H9 (cell line): Measurements from ENCODE around the gene DLG2. TPM values are rescaled to one million over a fixed set of nuclear protein-coding genes. Genes with fewer than 3 reads are reported as not detected.

ENCODE experiments used
- DNase-seq: peaks from one replicate; pipeline ENCODE4 v3.0.0-alpha.2; 2017
- H2AFZ ChIP-seq: one replicate; pipeline ENCODE4 v1.6.1; 2013; ENCODE audit warnings: mild to moderate bottlenecking, low read length, control low read depth, moderate library complexity
- H2AK5ac ChIP-seq: 2 replicates; pipeline ENCODE4 v1.6.1; 2013; ENCODE audit warnings: low read length, control low read depth, mixed read lengths; ENCODE audit not compliant: insufficient read length
- H2BK120ac ChIP-seq: one replicate; pipeline ENCODE4 v1.6.1; 2013; ENCODE audit warnings: low read depth, mild to moderate bottlenecking, low read length, control low read depth, inconsistent platforms; ENCODE audit not compliant: poor library complexity, severe bottlenecking
- H2BK12ac ChIP-seq: 2 replicates; pipeline ENCODE4 v1.6.1; 2013; ENCODE audit warnings: low read length, control low read depth, mixed read lengths, low read depth; ENCODE audit not compliant: insufficient read length
- H2BK15ac ChIP-seq: 2 replicates; pipeline ENCODE4 v1.6.1; 2013; ENCODE audit warnings: low read depth, low read length, control low read depth
- H2BK20ac ChIP-seq: one replicate; pipeline ENCODE4 v1.6.1; 2013; ENCODE audit warnings: low read depth, mild to moderate bottlenecking, low read length, control low read depth, inconsistent platforms; ENCODE audit not compliant: poor library complexity, severe bottlenecking
- H2BK5ac ChIP-seq: 2 replicates; pipeline ENCODE4 v1.6.1; 2013; ENCODE audit warnings: low read length, control low read depth, mixed read lengths; ENCODE audit not compliant: insufficient read length
- H3K14ac ChIP-seq: 2 replicates; pipeline ENCODE4 v1.6.1; 2013; ENCODE audit warnings: low read length, control low read depth; ENCODE audit not compliant: insufficient read depth
- H3K18ac ChIP-seq: 2 replicates; pipeline ENCODE4 v1.6.1; 2013; ENCODE audit warnings: low read depth, mild to moderate bottlenecking, mixed read lengths, low read length, control low read depth; ENCODE audit not compliant: insufficient read length
- H3K23ac ChIP-seq: 2 replicates; pipeline ENCODE4 v1.6.1; 2013; ENCODE audit warnings: low read length, control low read depth, mixed read lengths, low read depth; ENCODE audit not compliant: insufficient read length
- H3K23me2 ChIP-seq: 2 replicates; pipeline ENCODE4 v1.6.1; 2013; ENCODE audit warnings: low read depth, mild to moderate bottlenecking, mixed read lengths, low read length, control low read depth; ENCODE audit not compliant: insufficient read length, poor library complexity, severe bottlenecking
- H3K27ac ChIP-seq: 2 replicates; pipeline ENCODE4 v1.5.1; 2013; ENCODE audit warnings: low read length, control low read depth, mixed read lengths, low read depth; ENCODE audit not compliant: insufficient read length
- H3K27me3 ChIP-seq: 2 replicates; pipeline ENCODE4 v1.6.1; 2013; ENCODE audit warnings: low read length, control low read depth, inconsistent platforms; ENCODE audit not compliant: insufficient read depth
- H3K4ac ChIP-seq: 2 replicates; pipeline ENCODE4 v1.6.1; 2013; ENCODE audit warnings: low read depth, mild to moderate bottlenecking, control low read depth, inconsistent platforms, low read length, moderate library complexity
- H3K4me1 ChIP-seq: 2 replicates; pipeline ENCODE4 v1.6.1; 2013; ENCODE audit warnings: low read length, control low read depth, inconsistent platforms; ENCODE audit not compliant: insufficient read depth
- H3K4me2 ChIP-seq: 2 replicates; pipeline ENCODE4 v1.6.1; 2013; ENCODE audit warnings: low read length, control low read depth, mixed read lengths; ENCODE audit not compliant: insufficient read length, insufficient read depth
- H3K56ac ChIP-seq: 2 replicates; pipeline ENCODE4 v1.6.1; 2013; ENCODE audit warnings: low read depth, mild to moderate bottlenecking, mixed read lengths, low read length, control low read depth; ENCODE audit not compliant: insufficient read length
- H3K79me1 ChIP-seq: 2 replicates; pipeline ENCODE4 v1.6.1; 2013; ENCODE audit warnings: low read depth, mild to moderate bottlenecking, moderate library complexity, low read length, control low read depth, inconsistent platforms; ENCODE audit not compliant: insufficient read depth, poor library complexity, severe bottlenecking
- H3K79me2 ChIP-seq: 2 replicates; pipeline ENCODE4 v1.6.1; 2013; ENCODE audit warnings: low read length, control low read depth, inconsistent platforms; ENCODE audit not compliant: insufficient read depth
- H3K9ac ChIP-seq: 2 replicates; pipeline ENCODE4 v1.6.1; 2013; ENCODE audit warnings: low read length, control low read depth, mixed read lengths; ENCODE audit not compliant: insufficient read length; ENCODE audit errors: extremely low read depth
- H3K9me3 ChIP-seq: one replicate; pipeline ENCODE4 v1.6.1; 2013; ENCODE audit warnings: low read depth, low read length, inconsistent platforms; ENCODE audit not compliant: control insufficient read depth
- H3T11ph ChIP-seq: one replicate; pipeline ENCODE4 v1.6.1; 2013; ENCODE audit warnings: mild to moderate bottlenecking, low read length, control low read depth, inconsistent platforms
- H4K20me1 ChIP-seq: one replicate; pipeline ENCODE4 v1.6.1; 2013; ENCODE audit not compliant: control insufficient read depth, insufficient read length, insufficient read depth
- H4K5ac ChIP-seq: 2 replicates; pipeline ENCODE4 v1.6.1; 2013; ENCODE audit warnings: low read depth, mild to moderate bottlenecking, mixed read lengths, low read length, control low read depth; ENCODE audit not compliant: insufficient read length
- H4K8ac ChIP-seq: replicated peaks from 2 replicates; pipeline ENCODE4 v1.6.1; 2013; ENCODE audit warnings: low read length, control low read depth, mixed read lengths, low read depth; ENCODE audit not compliant: insufficient read length
- H4K91ac ChIP-seq: 2 replicates; pipeline ENCODE4 v1.6.1; 2013; ENCODE audit warnings: low read depth, mild to moderate bottlenecking, moderate library complexity, mixed read lengths, low read length, control low read depth; ENCODE audit not compliant: insufficient read length
- H3K27ac Mint-ChIP-seq, 3 experiments: 2 replicates in 2 of 3; 3 replicates in 1 of 3; pipeline ENCODE4 v1.8.0; 2020 to 2021; ENCODE audit warnings: mixed read lengths in 3 of 3, mild to moderate bottlenecking in 1 of 3, moderate library complexity in 1 of 3
- H3K27me3 Mint-ChIP-seq: 2 replicates; pipeline ENCODE4 v1.8.0; 2021; ENCODE audit warnings: low read depth, mild to moderate bottlenecking, moderate library complexity, mixed read lengths
- H3K36me3 Mint-ChIP-seq, 3 experiments: 2 replicates in 2 of 3; 3 replicates in 1 of 3; pipeline ENCODE4 v1.8.0; 2020 to 2021; ENCODE audit warnings: low read depth in 3 of 3, mixed read lengths in 3 of 3; ENCODE audit not compliant: insufficient read depth in 1 of 3
- H3K4me1 Mint-ChIP-seq, 2 experiments: 2 replicates each; pipeline ENCODE4 v1.8.0; 2020; ENCODE audit warnings: mixed read lengths in 2 of 2
- H3K4me3 Mint-ChIP-seq, 2 experiments: 2 replicates in 1 of 2; 3 replicates in 1 of 2; pipeline ENCODE4 v1.8.0; 2020 to 2021; ENCODE audit warnings: mild to moderate bottlenecking in 2 of 2, mixed read lengths in 2 of 2, moderate library complexity in 1 of 2
- H3K9me3 Mint-ChIP-seq, 2 experiments: 2 replicates in 1 of 2; 3 replicates in 1 of 2; pipeline ENCODE4 v1.8.0; 2020; ENCODE audit warnings: mild to moderate bottlenecking in 2 of 2, mixed read lengths in 2 of 2, moderate library complexity in 1 of 2
- CTCF ChIP-seq: fragments of 200-600 bp; sonication (generic); conservative IDR thresholded peaks from 3 replicates; pipeline ENCODE4 v1.8.0; 2021; ENCODE audit warnings: antibody characterized with exemption, mild to moderate bottlenecking
- WGBS: extraction: QIAGEN DNeasy Blood & Tissue Kit; methylation state at CpG from one replicate; pipeline ENCODE4 v1.1.7; 2013; ENCODE audit warnings: missing lambda C conversion rate, low lambda C conversion rate, mixed read lengths; ENCODE audit not compliant: insufficient read length; ENCODE audit errors: extremely low coverage; 5-methylcytosine and 5-hydroxymethylcytosine counted together
- total RNA-seq: library from RNA; stranded (reverse); gene quantifications from 2 replicates; pipeline ENCODE4 v1.2.1, GENCODE V29; 2021

DLG2 gene
- total RNA-seq, 1 experiment from 2014 or later, result 8.0 TPM

DNA sequence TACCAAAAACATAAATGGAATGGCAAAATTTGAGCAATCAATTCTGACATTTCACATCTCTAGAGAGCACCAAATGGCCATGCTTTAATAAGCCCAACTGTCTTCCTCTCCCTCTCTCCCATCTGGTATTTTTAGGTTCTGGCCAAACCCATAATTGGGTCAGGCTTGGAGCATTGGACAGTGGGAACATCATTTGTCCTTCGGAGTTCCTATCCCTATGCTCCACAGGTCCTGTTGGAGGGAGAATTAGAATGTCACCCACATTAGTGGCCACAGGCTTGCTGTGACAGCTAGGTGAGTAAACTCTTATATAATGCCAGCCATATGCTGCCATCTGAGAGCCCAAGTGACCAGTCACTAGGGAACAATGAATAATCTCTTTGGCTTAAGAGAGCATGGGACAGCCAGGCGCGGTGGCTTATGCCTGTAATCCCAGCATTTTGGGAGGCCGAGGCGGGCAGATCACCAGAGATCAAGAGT, 2090.0 kb downstream of the DLG2 start:
- no peak for TF ChIP-seq CTCF
- Histone ChIP-seq H3K4me1 (no peaks in the 10 kb centered on the region; the same call in 1 of the 2 replicates), H3K23me2 (no peaks in the 10 kb centered on the region), H2BK15ac (no peak overlapping the region), H2BK12ac (no peak overlapping the region), H2BK20ac (no peak overlapping the region), H3K23ac (no peak overlapping the region), H4K5ac (no peak overlapping the region), H4K8ac (no peak overlapping the region), H3K4me2 (no peak overlapping the region), H3K9ac (no peak overlapping the region), H3K4ac (no peak overlapping the region), H3K9me3 (no peaks in the 10 kb centered on the region), H2BK5ac (no peak overlapping the region), H3K14ac (no peak overlapping the region), H2BK120ac (no peak overlapping the region), H3K79me2 (no peaks in the 10 kb centered on the region), H2AFZ (no peak overlapping the region), H3K27me3 (no peaks in the 10 kb centered on the region), H3K18ac (no peak overlapping the region), H3K56ac (no peak overlapping the region), H3T11ph (no peak overlapping the region), H4K91ac (no peak overlapping the region), H2AK5ac (no peak overlapping the region), H3K79me1 (no peaks in the 10 kb centered on the region), H3K27ac (no peak overlapping the region), H4K20me1 (no peaks in the 10 kb centered on the region)
- Mint-ChIP-seq H3K4me3 (no peak overlapping the region), H3K9me3 (no peaks in the 10 kb centered on the region), H3K4me1 (peaks cover 5 to 6% of the 10 kb centered on the region in 2 experiments; a peak in 1 of 4 replicates), H3K36me3 (no peaks in the 10 kb centered on the region), H3K27ac (no peak overlapping the region; a peak in 1 of 7 replicates), H3K27me3 (no peaks in the 10 kb centered on the region)
- DNase-seq, result no peak
- no CpG with 5 or more reads among the region's 5 CpGs for WGBS
